Chondrocyte (in vitro differentiated cells): ENCODE results near the gene CDSN. TPM values are rescaled to one million over a fixed set of nuclear protein-coding genes. Genes with fewer than 3 reads are reported as not detected.

ENCODE experiments used
- DNase-seq: peaks from one replicate; pipeline ENCODE4 v3.0.0; 2021; ENCODE audit warnings: mixed read lengths, low spot score
- H3K27ac Mint-ChIP-seq: one replicate; pipeline ENCODE4 v1.8.0; 2021; ENCODE audit warnings: mild to moderate bottlenecking, moderate library complexity, mixed read lengths; ENCODE audit not compliant: unreplicated experiment
- H3K27me3 Mint-ChIP-seq: 2 replicates; pipeline ENCODE4 v1.8.0; 2021; ENCODE audit warnings: low read depth, mixed read lengths
- H3K36me3 Mint-ChIP-seq: 2 replicates; pipeline ENCODE4 v1.8.0; 2021; ENCODE audit warnings: low read depth, mixed read lengths
- H3K4me1 Mint-ChIP-seq: 2 replicates; pipeline ENCODE4 v1.8.0; 2021; ENCODE audit warnings: low read depth, mild to moderate bottlenecking, mixed read lengths
- H3K4me3 Mint-ChIP-seq: one replicate; pipeline ENCODE4 v1.8.0; 2021; ENCODE audit warnings: mild to moderate bottlenecking, moderate library complexity, mixed read lengths; ENCODE audit not compliant: unreplicated experiment
- H3K9me3 Mint-ChIP-seq: 2 replicates; pipeline ENCODE4 v1.8.0; 2021; ENCODE audit warnings: low read depth, mixed read lengths
- total RNA-seq: library from RNA; stranded (reverse); gene quantifications from 3 replicates; pipeline ENCODE4 v1.2.1, GENCODE V29; 2021
- TF ChIP-seq, protein P1 (sequence below): fragments of 200-600 bp; sonication (generic); IDR thresholded peaks from 2 replicates; pipeline ENCODE4 v1.5.0; 2021; ENCODE audit warnings: antibody characterized with exemption, mild to moderate bottlenecking, moderate library complexity

The CDSN gene
- total RNA-seq, 1 donor from 2014 or later = 0.12 TPM

DNA sequence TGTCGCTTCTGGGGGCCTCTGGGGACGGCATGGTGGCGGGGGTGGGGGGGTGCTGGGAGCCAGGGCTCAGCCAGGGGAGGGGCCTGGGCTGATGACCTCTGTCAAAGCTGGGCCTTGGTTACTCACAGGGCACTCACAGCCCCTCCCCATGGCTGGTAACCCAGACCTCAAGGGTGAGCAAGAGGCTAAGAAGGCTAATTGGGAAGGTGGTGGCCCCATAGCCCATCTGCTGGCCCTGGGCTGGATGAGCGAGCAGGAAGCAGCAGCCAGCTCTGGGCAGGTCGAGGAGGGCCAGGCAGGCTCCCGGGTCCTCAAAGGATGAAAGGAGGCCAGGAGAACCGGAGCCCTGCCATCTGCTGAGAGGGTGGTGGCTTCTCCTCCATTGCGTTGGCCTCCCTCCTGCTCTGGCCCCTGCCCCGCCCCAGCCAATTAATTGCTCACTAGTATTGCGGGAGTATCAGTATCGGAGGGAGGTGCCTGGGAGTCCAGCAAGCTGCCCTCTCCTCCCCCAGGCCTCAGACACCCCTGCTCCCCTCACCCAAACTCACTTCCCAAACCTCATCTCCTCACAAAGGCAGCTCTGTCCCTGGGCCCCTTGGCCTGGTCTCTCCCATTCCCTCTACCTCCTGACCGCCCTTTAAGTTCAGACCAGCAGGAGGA lies 1.0 kb upstream of the CDSN start:
- H3K36me3 Mint-ChIP-seq = no peaks in the 10 kb centered on the region
- H3K9me3 Mint-ChIP-seq = no peaks in the 10 kb centered on the region
- TF ChIP-seq, protein P1, sequence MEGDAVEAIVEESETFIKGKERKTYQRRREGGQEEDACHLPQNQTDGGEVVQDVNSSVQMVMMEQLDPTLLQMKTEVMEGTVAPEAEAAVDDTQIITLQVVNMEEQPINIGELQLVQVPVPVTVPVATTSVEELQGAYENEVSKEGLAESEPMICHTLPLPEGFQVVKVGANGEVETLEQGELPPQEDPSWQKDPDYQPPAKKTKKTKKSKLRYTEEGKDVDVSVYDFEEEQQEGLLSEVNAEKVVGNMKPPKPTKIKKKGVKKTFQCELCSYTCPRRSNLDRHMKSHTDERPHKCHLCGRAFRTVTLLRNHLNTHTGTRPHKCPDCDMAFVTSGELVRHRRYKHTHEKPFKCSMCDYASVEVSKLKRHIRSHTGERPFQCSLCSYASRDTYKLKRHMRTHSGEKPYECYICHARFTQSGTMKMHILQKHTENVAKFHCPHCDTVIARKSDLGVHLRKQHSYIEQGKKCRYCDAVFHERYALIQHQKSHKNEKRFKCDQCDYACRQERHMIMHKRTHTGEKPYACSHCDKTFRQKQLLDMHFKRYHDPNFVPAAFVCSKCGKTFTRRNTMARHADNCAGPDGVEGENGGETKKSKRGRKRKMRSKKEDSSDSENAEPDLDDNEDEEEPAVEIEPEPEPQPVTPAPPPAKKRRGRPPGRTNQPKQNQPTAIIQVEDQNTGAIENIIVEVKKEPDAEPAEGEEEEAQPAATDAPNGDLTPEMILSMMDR = no peak
- no peak overlapping the region for H3K27ac Mint-ChIP-seq
- DNase-seq = no peak
- H3K4me3 Mint-ChIP-seq = no peak overlapping the region
- H3K27me3 Mint-ChIP-seq = no peaks in the 10 kb centered on the region
- peaks cover 52% of the 10 kb centered on the region for H3K4me1 Mint-ChIP-seq

DNA sequence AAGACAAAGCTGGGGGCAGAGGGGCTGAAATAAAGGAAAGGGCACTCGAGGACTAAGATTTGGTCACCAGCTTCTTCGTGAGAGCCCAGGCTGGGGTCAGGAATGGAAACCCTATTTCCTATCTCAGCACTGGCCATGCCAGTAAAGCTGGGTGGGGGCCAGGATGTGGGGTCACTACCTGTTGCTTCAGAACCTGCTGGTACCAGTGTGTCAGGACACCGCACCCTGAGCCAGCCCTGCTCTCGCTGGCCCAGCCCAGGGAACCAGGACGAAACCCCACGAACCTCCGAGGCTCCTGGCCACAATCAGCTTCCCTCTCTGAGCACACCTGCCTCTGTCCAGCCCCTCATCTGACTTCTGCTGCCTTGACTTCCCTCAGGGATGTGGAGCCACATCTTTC lies 2.1 kb downstream of the CDSN start:
- DNase-seq = no peak
- H3K9me3 Mint-ChIP-seq = no peaks in the 10 kb centered on the region
- no peaks in the 10 kb centered on the region for H3K27me3 Mint-ChIP-seq
- TF ChIP-seq, protein P1 = no peak
- no peak overlapping the region for H3K4me3 Mint-ChIP-seq
- no peaks in the 10 kb centered on the region for H3K36me3 Mint-ChIP-seq
- H3K4me1 Mint-ChIP-seq = peaks cover 56% of the 10 kb centered on the region
- no peak overlapping the region for H3K27ac Mint-ChIP-seq

DNA sequence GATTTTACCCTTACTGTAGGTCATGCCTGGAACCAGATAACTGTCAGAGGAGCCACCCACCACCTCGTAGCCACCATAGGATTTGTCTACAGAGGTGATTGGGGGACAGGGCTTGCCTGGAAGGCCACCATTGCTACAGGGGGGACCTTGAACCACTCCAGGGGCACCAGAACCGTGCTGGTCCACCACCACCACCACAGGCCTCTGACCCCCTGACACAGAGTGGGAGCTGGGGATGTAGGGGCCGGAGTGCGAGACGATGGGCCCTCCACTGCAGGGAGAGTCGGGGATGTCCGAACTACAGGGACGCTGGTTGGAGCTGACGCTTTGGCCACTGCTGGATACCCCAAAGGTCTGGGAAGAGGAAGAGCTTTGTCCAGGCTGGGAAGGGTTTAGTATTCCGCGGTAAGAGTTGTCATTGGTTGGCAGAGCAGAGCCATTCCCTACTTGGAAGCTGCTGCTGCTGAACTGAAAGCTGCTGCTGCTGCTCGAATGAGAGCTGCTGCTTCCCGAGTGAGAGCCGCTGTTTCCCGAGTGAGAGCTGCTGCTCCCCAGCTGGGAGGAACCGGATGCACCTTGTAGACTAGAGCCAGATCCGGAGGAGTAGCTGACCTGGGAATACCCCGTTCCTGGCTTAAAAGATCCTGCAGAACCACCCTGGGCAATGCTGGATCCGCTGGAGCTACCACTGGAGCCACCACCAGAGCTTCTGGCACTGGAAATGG lies 3.4 kb downstream of the CDSN start:
- peaks cover 47% of the 10 kb centered on the region for H3K4me1 Mint-ChIP-seq
- no peak for DNase-seq
- no peak overlapping the region for H3K4me3 Mint-ChIP-seq
- no peaks in the 10 kb centered on the region for H3K36me3 Mint-ChIP-seq
- TF ChIP-seq, protein P1 = no peak
- H3K27me3 Mint-ChIP-seq = no peaks in the 10 kb centered on the region
- no peak overlapping the region for H3K27ac Mint-ChIP-seq
- H3K9me3 Mint-ChIP-seq = no peaks in the 10 kb centered on the region

DNA sequence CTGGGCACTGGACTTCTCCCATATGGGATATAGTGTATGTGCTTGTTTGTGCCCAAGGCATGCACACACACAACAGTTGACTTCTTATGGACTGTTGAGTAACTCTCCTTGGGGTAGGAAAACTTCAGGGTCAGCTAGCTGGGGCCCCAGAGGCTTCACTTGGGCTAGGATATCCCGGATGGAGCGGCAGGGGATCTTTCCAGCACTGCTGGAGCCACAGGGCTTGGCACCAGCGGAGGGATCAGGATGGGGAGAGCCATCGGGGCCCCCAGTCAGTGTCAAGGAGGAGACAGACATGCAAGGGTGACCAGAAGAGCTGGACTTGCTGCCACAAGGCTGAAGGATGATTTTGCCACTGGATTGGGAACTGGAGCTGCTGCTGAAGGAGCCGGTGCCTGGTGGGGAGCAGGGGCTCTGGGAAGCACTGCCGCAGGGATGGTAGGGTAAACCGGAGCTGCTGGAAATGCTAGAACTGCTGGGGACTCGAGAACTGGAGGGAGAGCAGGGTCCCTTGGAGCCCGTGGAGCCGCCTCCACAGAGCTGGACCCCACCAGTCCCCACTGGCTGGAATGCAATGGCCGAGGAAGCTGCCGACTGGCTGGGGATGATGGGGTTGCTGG lies 4.2 kb downstream of the CDSN start:
- peaks cover 44% of the 10 kb centered on the region for H3K4me1 Mint-ChIP-seq
- H3K4me3 Mint-ChIP-seq = peak overlapping the region; percentile 74
- H3K27ac Mint-ChIP-seq = no peak overlapping the region
- no peaks in the 10 kb centered on the region for H3K36me3 Mint-ChIP-seq
- no peaks in the 10 kb centered on the region for H3K9me3 Mint-ChIP-seq
- DNase-seq = no peak
- no peaks in the 10 kb centered on the region for H3K27me3 Mint-ChIP-seq
- TF ChIP-seq, protein P1 = no peak

DNA sequence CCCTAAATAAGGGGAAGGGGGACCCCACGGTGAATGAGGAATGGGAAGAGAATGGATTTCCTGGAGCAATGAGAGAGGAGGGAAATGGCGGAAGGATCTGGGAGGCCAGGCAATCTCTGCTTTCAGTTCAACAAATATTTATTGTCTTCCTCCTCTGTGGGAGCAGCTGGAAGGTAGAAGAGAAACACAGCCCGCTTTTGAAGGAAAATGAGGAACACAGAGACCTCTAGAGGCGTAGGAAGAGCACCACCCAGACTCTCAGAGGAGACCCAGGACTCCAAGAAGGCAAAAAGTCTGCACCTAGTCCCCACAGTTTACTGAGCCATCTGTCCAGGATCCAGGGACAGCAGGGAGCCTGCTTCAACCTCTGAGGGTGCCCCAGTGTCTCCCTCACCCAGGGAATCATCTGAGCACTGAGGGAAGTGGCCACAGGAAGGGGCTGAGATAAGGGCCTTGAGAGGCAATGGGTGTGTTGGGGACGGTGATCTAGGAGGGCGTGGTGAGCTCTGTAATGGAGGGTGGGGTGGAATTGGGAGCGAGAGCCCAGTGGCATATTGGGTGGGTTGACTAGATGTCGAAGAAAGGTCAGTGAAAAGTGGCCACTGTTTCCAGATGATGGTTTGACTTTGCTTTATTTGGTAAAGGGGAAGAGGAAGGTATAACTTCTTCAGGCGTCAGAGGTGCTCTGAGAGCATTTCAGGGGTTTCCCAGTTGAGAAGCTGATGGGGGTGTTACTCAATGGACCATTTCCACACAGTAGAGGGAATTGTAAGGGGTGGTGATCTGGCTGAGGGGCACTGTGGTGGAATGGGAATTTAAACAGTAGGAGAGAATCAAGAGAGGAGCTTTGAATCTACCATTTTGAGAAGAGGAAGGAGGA lies 5.0 kb downstream of the CDSN start:
- Mint-ChIP-seq H3K4me3 (peak overlapping the region; percentile 74), H3K36me3 (no peaks in the 10 kb centered on the region), H3K9me3 (no peaks in the 10 kb centered on the region), H3K27me3 (peaks cover 4% of the 10 kb centered on the region), H3K27ac (peak overlapping the region; percentile 99), H3K4me1 (peaks cover 44% of the 10 kb centered on the region)
- DNase-seq = no peak
- TF ChIP-seq, protein P1 = peak; percentile 67
